Measurements from ENCODE around the gene PRDM16. TPM values are rescaled to one million over a fixed set of nuclear protein-coding genes. Genes with fewer than 3 reads are reported as not detected.

PRDM16 gene
- total and polyA plus RNA-seq, 2 of the 4 experiments (the other 2 are of a cell fraction) = 0.02 TPM; not detected in 1

GRCh38 chr1:3433596-3434320 lies 364.8 kb downstream of the PRDM16 start:
- Histone ChIP-seq H3K4ac (ENCODE audit: low read depth, low read length) (no peak overlapping the region), H4K91ac (ENCODE audit: insufficient read depth, low read depth, low read length) (no peak overlapping the region), H3K9me1 (ENCODE audit: insufficient read depth, low read length) (no peaks in the 10 kb centered on the region), H4K5ac (ENCODE audit: low read depth, low read length) (no peak overlapping the region), H4K20me1 (ENCODE audit: insufficient read depth, low read length) (no peaks in the 10 kb centered on the region), H3K36me3 (ENCODE audit: control insufficient read depth, insufficient read depth, low read length) (no peaks in the 10 kb centered on the region), H3K14ac (replicated peaks; ENCODE audit: low read depth, low read length) (no peak overlapping the region), H2BK5ac (ENCODE audit: low read depth, low read length, poor library complexity, severe bottlenecking) (no peak overlapping the region), H3K27ac (ENCODE audit: insufficient read depth, low read length) (no peak overlapping the region), H3K27me3 (ENCODE audit: control insufficient read depth, insufficient read depth, low read length) (peaks cover 2% of the 10 kb centered on the region; the same call in 1 of the 2 replicates), H4K8ac (ENCODE audit: low read depth in 2 of 2, low read length in 2 of 2) (no peak overlapping the region), H3K4me1 (ENCODE audit: control insufficient read depth, insufficient read depth, low read length) (no peaks in the 10 kb centered on the region), H3K23ac (ENCODE audit: low read depth, low read length) (no peak overlapping the region), H3K9ac (ENCODE audit: low read depth, low read length) (no peak overlapping the region), H2AFZ (replicated peaks; ENCODE audit: low read length, poor library complexity) (no peak overlapping the region), H3K4me3 (ENCODE audit: insufficient read depth, low read depth, low read length) (no peak overlapping the region), H2AK9ac (replicated peaks; ENCODE audit: low read depth, low read length, poor library complexity) (no peak overlapping the region), H2BK20ac (ENCODE audit: low read depth, low read length) (no peak overlapping the region), H3K79me1 (ENCODE audit: low read depth in 1 of 2, low read length in 2 of 2) (no peaks in the 10 kb centered on the region), H3K9me3 (ENCODE audit: control insufficient read depth, insufficient read depth, low read length) (0 out of 2 replicates have a peak, but pooled peaks cover 2% of the 10 kb centered on the region), H2AK5ac (ENCODE audit: low read depth, low read length) (no peak overlapping the region), H3K18ac (ENCODE audit: low read depth, low read length) (no peak overlapping the region), H2BK15ac (ENCODE audit: low read depth, low read length) (no peak overlapping the region), H2BK120ac (ENCODE audit: low read depth, low read length) (no peak overlapping the region), H3K4me2 (ENCODE audit: low read depth, low read length) (no peak overlapping the region), H3K56ac (ENCODE audit: extremely low read depth, insufficient read depth, low read length) (no peak overlapping the region)
- POLR2A ChIA-PET (ENCODE audit: unreplicated experiment) = no interaction called here
- no peak for TF ChIP-seq RAD21 (IDR thresholded peaks at IDR 0.05; ENCODE audit: low read length)
- in situ Hi-C loops (cut with MboI; ENCODE audit: low sequenced_read_pairs) (no loop called here), intact Hi-C loops (cut with micrococcal nuclease) (no loop called here), dilution Hi-C loops (cut with HindIII; ENCODE audit: low sequenced_read_pairs, unreplicated experiment) (no loop called here)
- DNase-seq (no peak), ATAC-seq (ENCODE audit: low read depth) (no peak)
- BruUV-seq (replicated peaks) = no TSS peak
- CTCF ChIA-PET = interaction anchor here (0.8 kb wide), 1 partner anchor 9 kb away, joined by 3 read pairs; no protein-coding TSS in a partner anchor
- 81% methylated on average over 15 of the region's 31 CpGs; no CpG with 5 or more reads in 1 of the 2 experiments for WGBS, 2 experiments (ENCODE audit: extremely low coverage in 2 of 2, insufficient read length in 1 of 2)
